Mesenchymal stem cell (in vitro differentiated cells and primary cell): ENCODE results near the gene GRIK2.

Experiments used
- DNase-seq: peaks from one replicate; pipeline ENCODE4 v3.0.0-alpha.2; 2013
- H2AFZ ChIP-seq: one replicate; pipeline ENCODE4 v1.6.1; 2013; ENCODE audit warnings: low read depth, mild to moderate bottlenecking, control low read depth, inconsistent platforms, low read length, moderate library complexity
- H2AK5ac ChIP-seq: 2 replicates; pipeline ENCODE4 v1.6.1; 2013; ENCODE audit warnings: low read length, moderate library complexity, mild to moderate bottlenecking, inconsistent platforms; ENCODE audit not compliant: severe bottlenecking
- H2BK120ac ChIP-seq: one replicate; pipeline ENCODE4 v1.6.1; 2013; ENCODE audit warnings: low read depth, mild to moderate bottlenecking, inconsistent platforms, low read length, moderate library complexity
- H2BK12ac ChIP-seq, 2 experiments: one replicate each; pipeline ENCODE4 v1.6.1; 2013; ENCODE audit warnings: inconsistent platforms in 2 of 2, low read length in 2 of 2, mild to moderate bottlenecking in 2 of 2, moderate library complexity in 2 of 2, control low read depth in 1 of 2
- H2BK15ac ChIP-seq: one replicate; pipeline ENCODE4 v1.6.1; 2013; ENCODE audit warnings: mild to moderate bottlenecking, low read depth, inconsistent platforms; ENCODE audit not compliant: poor library complexity, severe bottlenecking
- H2BK5ac ChIP-seq: 2 replicates; pipeline ENCODE4 v1.6.1; 2013; ENCODE audit warnings: low read depth, mild to moderate bottlenecking, low read length, control low read depth, inconsistent platforms; ENCODE audit not compliant: poor library complexity, severe bottlenecking
- H3K14ac ChIP-seq, 2 experiments: one replicate each; pipeline ENCODE4 v1.6.1; 2013; ENCODE audit warnings: inconsistent platforms in 2 of 2, low read length in 2 of 2, control low read depth in 1 of 2, mild to moderate bottlenecking in 1 of 2, moderate library complexity in 1 of 2
- H3K18ac ChIP-seq, 2 experiments: one replicate each; pipeline ENCODE4 v1.6.1; 2013; ENCODE audit warnings: inconsistent platforms in 2 of 2, low read length in 2 of 2, control low read depth in 1 of 2, low read depth in 1 of 2, mild to moderate bottlenecking in 1 of 2
- H3K23ac ChIP-seq, 2 experiments: one replicate each; pipeline ENCODE4 v1.6.1; 2013; ENCODE audit warnings: inconsistent platforms in 2 of 2, low read length in 2 of 2, mild to moderate bottlenecking in 2 of 2, moderate library complexity in 2 of 2, control low read depth in 1 of 2
- H3K27ac ChIP-seq: 2 replicates; pipeline ENCODE4 v1.5.1; 2013; ENCODE audit warnings: mild to moderate bottlenecking, moderate library complexity, low read length, control low read depth, inconsistent platforms; ENCODE audit not compliant: poor library complexity, severe bottlenecking
- H3K27me3 ChIP-seq, 2 experiments: 2 replicates each; pipeline versions ENCODE4 v1.6.1 to v1.7.0; 2013; ENCODE audit warnings: low read length in 2 of 2, mild to moderate bottlenecking in 2 of 2, moderate library complexity in 2 of 2, control low read depth in 1 of 2, inconsistent platforms in 1 of 2; ENCODE audit not compliant: control insufficient read depth in 1 of 2, insufficient read depth in 1 of 2
- H3K36me3 ChIP-seq, 2 experiments: 2 replicates each; pipeline versions ENCODE4 v1.6.1 to v1.7.0; 2013; ENCODE audit warnings: low read length in 2 of 2, control low read depth in 1 of 2, inconsistent platforms in 1 of 2, low read depth in 1 of 2, mild to moderate bottlenecking in 1 of 2; ENCODE audit not compliant: insufficient read depth in 2 of 2, control insufficient read depth in 1 of 2
- H3K4ac ChIP-seq, 2 experiments: one replicate each; pipeline ENCODE4 v1.6.1; 2013; ENCODE audit warnings: inconsistent platforms in 2 of 2, low read length in 2 of 2, mild to moderate bottlenecking in 2 of 2, moderate library complexity in 2 of 2, control low read depth in 1 of 2, low read depth in 1 of 2
- H3K4me1 ChIP-seq: 2 replicates; pipeline ENCODE4 v1.6.1; 2013; ENCODE audit warnings: low read depth, low read length, control low read depth; ENCODE audit not compliant: control insufficient read depth, insufficient read depth
- H3K4me2 ChIP-seq: 2 replicates; pipeline ENCODE4 v1.6.1; 2013; ENCODE audit warnings: low read length, mild to moderate bottlenecking, inconsistent platforms; ENCODE audit not compliant: poor library complexity, severe bottlenecking
- H3K4me3 ChIP-seq, 2 experiments: 2 replicates each; pipeline versions ENCODE4 v1.5.1 to v1.7.0; 2013; ENCODE audit warnings: low read length in 2 of 2, mild to moderate bottlenecking in 2 of 2, control low read depth in 1 of 2, low read depth in 1 of 2; ENCODE audit not compliant: insufficient read depth in 1 of 2
- H3K79me1 ChIP-seq: replicated peaks from 2 replicates; pipeline ENCODE4 v1.6.1; 2013; ENCODE audit warnings: mild to moderate bottlenecking, control low read depth, low read length, inconsistent platforms; ENCODE audit not compliant: poor library complexity, severe bottlenecking
- H3K9ac ChIP-seq: 2 replicates; pipeline ENCODE4 v1.7.0; 2013; ENCODE audit warnings: mild to moderate bottlenecking, low read length, moderate library complexity
- H3K9me3 ChIP-seq: 2 replicates; pipeline ENCODE4 v1.7.0; 2013; ENCODE audit warnings: mild to moderate bottlenecking, low read length; ENCODE audit not compliant: control insufficient read depth
- H4K8ac ChIP-seq: one replicate; pipeline ENCODE4 v1.6.1; 2013; ENCODE audit warnings: inconsistent platforms, mild to moderate bottlenecking, low read length, moderate library complexity
- H4K91ac ChIP-seq: one replicate; pipeline ENCODE4 v1.6.1; 2013; ENCODE audit warnings: mild to moderate bottlenecking, low read length, inconsistent platforms
- WGBS: methylation state at CpG from one replicate; pipeline ENCODE4 v1.1.7; 2013; ENCODE audit warnings: mixed read lengths; 5-methylcytosine and 5-hydroxymethylcytosine counted together

Gene GRIK2

DNA sequence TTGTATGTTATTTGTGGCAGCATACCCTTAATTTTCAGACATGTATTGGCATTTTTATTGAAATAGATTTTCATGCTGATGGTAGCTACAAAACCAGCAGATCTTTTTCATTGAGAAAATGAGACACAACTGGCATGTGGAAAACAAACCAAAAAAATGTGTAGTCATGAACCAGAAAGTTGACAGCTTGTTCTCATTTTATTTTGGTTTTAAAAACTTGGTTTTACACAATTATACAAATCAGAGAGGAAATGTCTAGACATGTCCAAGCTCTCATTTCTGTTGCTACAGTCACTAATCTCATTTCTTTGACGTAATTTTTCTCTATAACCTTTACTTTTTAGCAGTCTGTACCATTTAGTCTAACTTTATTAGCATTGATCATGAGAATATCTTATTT, 85.4 kb downstream of the GRIK2 start:
- Histone ChIP-seq H3K4me1 (no peaks in the 10 kb centered on the region), H3K4me3 (no peak overlapping the region), H3K14ac (no peak overlapping the region), H2BK5ac (no peak overlapping the region), H3K27me3 (no peaks in the 10 kb centered on the region), H3K79me1 (no peaks in the 10 kb centered on the region), H4K8ac (no peak overlapping the region), H3K9me3 (no peaks in the 10 kb centered on the region), H2AK5ac (no peak overlapping the region), H2AFZ (no peak overlapping the region), H3K18ac (no peak overlapping the region), H4K91ac (no peak overlapping the region), H3K27ac (no peak overlapping the region), H3K36me3 (no peaks in the 10 kb centered on the region), H2BK12ac (no peak overlapping the region), H3K9ac (no peak overlapping the region), H3K4me2 (no peak overlapping the region), H3K23ac (no peak overlapping the region), H2BK15ac (no peak overlapping the region), H2BK120ac (no peak overlapping the region), H3K4ac (no peak overlapping the region)
- no peak for DNase-seq
- 100% methylated on average over 1 of the region's 1 CpG for WGBS

DNA sequence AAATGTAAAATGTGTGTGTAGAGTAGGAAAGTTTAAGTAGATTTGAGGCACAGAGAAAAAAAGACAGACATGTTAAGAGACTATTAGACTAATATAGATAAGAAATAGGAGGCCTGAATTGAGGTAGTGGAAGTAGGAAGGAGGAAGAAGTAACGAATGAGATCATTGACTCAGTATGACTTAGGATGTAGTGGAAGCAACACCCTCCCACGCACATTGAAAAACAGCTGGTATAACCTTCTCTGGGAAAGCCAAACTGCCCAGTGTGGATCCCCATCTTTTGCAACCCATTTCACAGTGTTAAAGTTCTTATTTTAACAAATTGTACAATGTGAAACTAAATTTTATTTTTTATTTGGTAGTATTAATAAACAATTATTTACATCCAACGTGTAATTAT, 89.1 kb downstream of the GRIK2 start:
- H2BK12ac ChIP-seq = no peak overlapping the region
- no peak overlapping the region for H2BK15ac ChIP-seq
- no peak overlapping the region for H2BK120ac ChIP-seq
- no peak overlapping the region for H3K9ac ChIP-seq
- H3K27me3 ChIP-seq = no peaks in the 10 kb centered on the region
- H4K91ac ChIP-seq = no peak overlapping the region
- no peak overlapping the region for H3K4ac ChIP-seq
- H2BK5ac ChIP-seq = no peak overlapping the region
- H3K9me3 ChIP-seq = no peaks in the 10 kb centered on the region
- H3K36me3 ChIP-seq = no peaks in the 10 kb centered on the region
- H3K79me1 ChIP-seq = no peaks in the 10 kb centered on the region
- no peak overlapping the region for H3K4me3 ChIP-seq
- no peak for DNase-seq
- H3K27ac ChIP-seq = no peak overlapping the region
- H3K18ac ChIP-seq = no peak overlapping the region
- H4K8ac ChIP-seq = no peak overlapping the region
- H2AK5ac ChIP-seq = no peak overlapping the region
- H3K23ac ChIP-seq = no peak overlapping the region
- no peaks in the 10 kb centered on the region for H3K4me1 ChIP-seq
- 100% methylated on average over 2 of the region's 3 CpGs for WGBS
- H3K4me2 ChIP-seq = no peak overlapping the region
- no peak overlapping the region for H3K14ac ChIP-seq
- no peak overlapping the region for H2AFZ ChIP-seq

DNA sequence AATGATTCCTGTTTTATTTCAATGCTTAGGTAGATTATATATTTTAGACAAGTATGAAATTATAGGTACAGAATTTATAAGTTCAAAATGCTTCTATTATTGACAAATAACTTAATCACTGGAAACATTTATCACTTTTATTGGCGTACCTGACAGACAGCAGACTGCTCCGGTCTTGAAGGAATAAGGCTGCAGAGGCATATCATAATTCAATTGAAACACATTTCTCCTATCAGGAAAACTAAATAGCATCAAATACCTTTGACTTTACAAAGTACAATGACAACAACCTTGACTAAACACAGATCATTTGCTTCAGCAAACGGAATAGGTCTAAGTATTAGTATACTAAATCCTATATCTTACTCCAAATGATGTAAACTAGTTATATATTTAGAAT, 91.3 kb downstream of the GRIK2 start:
- Histone ChIP-seq H4K91ac (no peak overlapping the region), H3K4me2 (no peak overlapping the region), H4K8ac (no peak overlapping the region), H3K23ac (no peak overlapping the region), H2BK12ac (no peak overlapping the region), H3K9me3 (no peaks in the 10 kb centered on the region), H2AFZ (no peak overlapping the region), H2BK15ac (no peak overlapping the region), H3K14ac (no peak overlapping the region), H3K18ac (no peak overlapping the region), H3K4ac (no peak overlapping the region), H3K79me1 (no peaks in the 10 kb centered on the region), H3K36me3 (no peaks in the 10 kb centered on the region), H3K4me3 (no peak overlapping the region), H2BK120ac (no peak overlapping the region), H3K4me1 (no peaks in the 10 kb centered on the region), H3K9ac (no peak overlapping the region), H2AK5ac (no peak overlapping the region), H2BK5ac (no peak overlapping the region), H3K27ac (no peak overlapping the region), H3K27me3 (no peaks in the 10 kb centered on the region)
- WGBS = 94% methylated on average over 2 of the region's 3 CpGs
- DNase-seq = no peak

DNA sequence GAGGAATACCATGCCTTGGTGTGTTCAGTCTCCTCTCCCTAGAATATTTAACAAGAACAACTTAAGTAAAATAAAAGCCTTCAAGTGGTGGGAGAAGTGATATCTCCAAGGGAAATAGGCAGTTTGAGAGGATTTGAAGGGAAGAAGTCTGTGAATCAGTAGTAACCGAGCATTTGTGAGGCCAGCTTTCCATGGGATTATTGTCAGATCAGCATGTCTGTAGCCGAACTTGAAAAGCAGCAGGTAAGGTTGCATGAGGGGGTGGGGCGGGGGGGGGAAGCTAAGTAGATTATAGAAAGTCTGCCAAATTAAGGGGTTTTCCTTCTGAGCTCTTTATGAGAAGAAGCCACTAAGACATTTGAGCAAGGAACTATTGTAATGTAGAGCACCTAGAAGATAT, 92.6 kb downstream of the GRIK2 start:
- Histone ChIP-seq H4K8ac (no peak overlapping the region), H3K27me3 (no peaks in the 10 kb centered on the region), H4K91ac (no peak overlapping the region), H3K23ac (no peak overlapping the region), H2BK120ac (no peak overlapping the region), H2AFZ (no peak overlapping the region), H3K9ac (no peak overlapping the region), H3K4ac (no peak overlapping the region), H3K27ac (no peak overlapping the region), H2BK5ac (no peak overlapping the region), H3K9me3 (no peaks in the 10 kb centered on the region), H3K4me2 (no peak overlapping the region), H2BK12ac (no peak overlapping the region), H2BK15ac (no peak overlapping the region), H3K18ac (no peak overlapping the region), H3K4me3 (no peak overlapping the region), H3K4me1 (no peaks in the 10 kb centered on the region), H3K79me1 (no peaks in the 10 kb centered on the region), H3K14ac (no peak overlapping the region), H2AK5ac (no peak overlapping the region), H3K36me3 (no peaks in the 10 kb centered on the region)
- 79% methylated on average over 3 of the region's 3 CpGs for WGBS
- DNase-seq = no peak
